Thoracic aorta (tissue), 2 donors: ENCODE data around the gene PLEKHA6. TPM values are rescaled to one million over a fixed set of nuclear protein-coding genes. Genes with fewer than 3 reads are reported as not detected.
A peak's percentile ranks its signal among the peaks of the same experiment; 100 is the strongest.

Source experiments
- ATAC-seq: fragments of 150-250 bp; one replicate; pipeline ENCODE4 v1.8.0; 2017; ENCODE audit warnings: low read depth; ENCODE audit not compliant: insufficient number of reproducible peaks, low FRiP score
- DNase-seq: peaks from one replicate; pipeline ENCODE4 v3.0.0-alpha.2; 2020; ENCODE audit warnings: low spot score
- H3K27ac ChIP-seq, 2 donors: fragments of 200-600 bp; sonication (generic); 1 replicate in 1 of 2; 2 replicates in 1 of 2; pipeline ENCODE4 v1.5.1; 2016; ENCODE audit warnings: mild to moderate bottlenecking in 2 of 2, moderate library complexity in 2 of 2
- H3K27me3 ChIP-seq: fragments of 200-600 bp; sonication (generic); replicated peaks from 2 replicates; pipeline ENCODE4 v1.6.0; 2016; ENCODE audit warnings: mild to moderate bottlenecking; ENCODE audit not compliant: insufficient read depth
- H3K36me3 ChIP-seq: fragments of 200-600 bp; sonication (generic); one replicate; pipeline ENCODE4 v1.5.1; 2016
- H3K4me1 ChIP-seq, 2 donors: fragments of 200-600 bp; sonication (generic); 1 replicate in 1 of 2; 2 replicates in 1 of 2; pipeline versions ENCODE4 v1.5.1 to v1.6.0; 2016; ENCODE audit warnings: low read depth in 2 of 2, mild to moderate bottlenecking in 1 of 2; ENCODE audit not compliant: control insufficient read depth in 1 of 2
- H3K4me3 ChIP-seq: fragments of 200-600 bp; sonication (generic); 2 replicates; pipeline ENCODE4 v1.5.1; 2016; ENCODE audit warnings: mild to moderate bottlenecking
- H3K9me3 ChIP-seq: fragments of 200-600 bp; sonication (generic); 2 replicates; pipeline ENCODE4 v1.5.1; 2016
- CTCF ChIP-seq: fragments of 200-600 bp; sonication (generic); IDR thresholded peaks from one replicate; pipeline ENCODE4 v1.5.1; 2019; ENCODE audit warnings: antibody characterized with exemption
- total RNA-seq, 2 donors: library from RNA; depleted of rRNA; stranded (reverse); fragments of >200 nt; gene quantifications; one replicate each; pipeline versions ENCODE4 v1.1.0 to v1.2.3, GENCODE V29; 2016

PLEKHA6 gene
- total RNA-seq, 2 donors from 2014 or later, result 5.1 to 6.9 TPM

GRCh38 chr1:204363335-204364114, 3.8 kb upstream of the PLEKHA6 start:
- DNase-seq (no peak), ATAC-seq (peak; percentile 61)
- no peaks in the 10 kb centered on the region for H3K9me3 ChIP-seq
- H3K4me1 ChIP-seq, result peaks cover 3 to 11% of the 10 kb centered on the region in 2 donors
- peak overlapping the region; percentile 84 for H3K4me3 ChIP-seq
- H3K27ac ChIP-seq, result no peak overlapping the region
- peak; percentile 96 for TF ChIP-seq CTCF
- H3K36me3 ChIP-seq, result no peaks in the 10 kb centered on the region
- H3K27me3 ChIP-seq, result no peaks in the 10 kb centered on the region

- Histone ChIP-seq H3K9me3 (no peaks in the 10 kb centered on the region), H3K4me1 (peaks cover 3 to 11% of the 10 kb centered on the region in 2 donors), H3K27me3 (no peaks in the 10 kb centered on the region), H3K4me3 (peak overlapping the region; percentile 84), H3K27ac (no peak overlapping the region), H3K36me3 (no peaks in the 10 kb centered on the region)
- TF ChIP-seq CTCF, result no peak
- ATAC-seq (no peak), DNase-seq (no peak)
These were observed 3.2 kb upstream of the PLEKHA6 start for GRCh38 chr1:204362984-204363334.

GRCh38 chr1:204361781-204362180, 2.1 kb upstream of the PLEKHA6 start:
- Histone ChIP-seq H3K27me3 (no peaks in the 10 kb centered on the region), H3K36me3 (no peaks in the 10 kb centered on the region), H3K4me1 (peaks cover 3 to 11% of the 10 kb centered on the region in 2 donors), H3K27ac (no peak overlapping the region), H3K4me3 (no peak overlapping the region), H3K9me3 (no peaks in the 10 kb centered on the region)
- ATAC-seq, result no peak
- TF ChIP-seq CTCF, result no peak
- DNase-seq, result no peak

- Histone ChIP-seq H3K27ac (no peak overlapping the region), H3K36me3 (no peaks in the 10 kb centered on the region), H3K9me3 (no peaks in the 10 kb centered on the region), H3K4me1 (peaks cover 3 to 11% of the 10 kb centered on the region in 2 donors), H3K4me3 (no peak overlapping the region), H3K27me3 (no peaks in the 10 kb centered on the region)
- ATAC-seq, result no peak
- no peak for TF ChIP-seq CTCF
- no peak for DNase-seq
These were observed 1.6 kb upstream of the PLEKHA6 start for GRCh38 chr1:204361341-204361771.

- no peak overlapping the region for H3K4me3 ChIP-seq
- no peaks in the 10 kb centered on the region for H3K36me3 ChIP-seq
- no peaks in the 10 kb centered on the region for H3K9me3 ChIP-seq
- DNase-seq (no peak), ATAC-seq (no peak)
- no peak overlapping the region for H3K27ac ChIP-seq
- TF ChIP-seq CTCF, result no peak
- H3K27me3 ChIP-seq, result no peaks in the 10 kb centered on the region
- H3K4me1 ChIP-seq, result peaks cover 3 to 11% of the 10 kb centered on the region in 2 donors
These were observed 585 bp upstream of the PLEKHA6 start for GRCh38 chr1:204360314-204360713.
